H9 (cell line): ENCODE data around the gene SLC1A7. TPM values are rescaled to one million over a fixed set of nuclear protein-coding genes. Genes with fewer than 3 reads are reported as not detected.

Source experiments
- DNase-seq: peaks from one replicate; pipeline ENCODE4 v3.0.0-alpha.2; 2017
- H2AFZ ChIP-seq: one replicate; pipeline ENCODE4 v1.6.1; 2013; ENCODE audit warnings: mild to moderate bottlenecking, low read length, control low read depth, moderate library complexity
- H2AK5ac ChIP-seq: 2 replicates; pipeline ENCODE4 v1.6.1; 2013; ENCODE audit warnings: low read length, control low read depth, mixed read lengths; ENCODE audit not compliant: insufficient read length
- H2BK120ac ChIP-seq: one replicate; pipeline ENCODE4 v1.6.1; 2013; ENCODE audit warnings: low read depth, mild to moderate bottlenecking, low read length, control low read depth, inconsistent platforms; ENCODE audit not compliant: poor library complexity, severe bottlenecking
- H2BK12ac ChIP-seq: 2 replicates; pipeline ENCODE4 v1.6.1; 2013; ENCODE audit warnings: low read length, control low read depth, mixed read lengths, low read depth; ENCODE audit not compliant: insufficient read length
- H2BK15ac ChIP-seq: 2 replicates; pipeline ENCODE4 v1.6.1; 2013; ENCODE audit warnings: low read depth, low read length, control low read depth
- H2BK20ac ChIP-seq: one replicate; pipeline ENCODE4 v1.6.1; 2013; ENCODE audit warnings: low read depth, mild to moderate bottlenecking, low read length, control low read depth, inconsistent platforms; ENCODE audit not compliant: poor library complexity, severe bottlenecking
- H2BK5ac ChIP-seq: 2 replicates; pipeline ENCODE4 v1.6.1; 2013; ENCODE audit warnings: low read length, control low read depth, mixed read lengths; ENCODE audit not compliant: insufficient read length
- H3K14ac ChIP-seq: 2 replicates; pipeline ENCODE4 v1.6.1; 2013; ENCODE audit warnings: low read length, control low read depth; ENCODE audit not compliant: insufficient read depth
- H3K18ac ChIP-seq: 2 replicates; pipeline ENCODE4 v1.6.1; 2013; ENCODE audit warnings: low read depth, mild to moderate bottlenecking, mixed read lengths, low read length, control low read depth; ENCODE audit not compliant: insufficient read length
- H3K23ac ChIP-seq: 2 replicates; pipeline ENCODE4 v1.6.1; 2013; ENCODE audit warnings: low read length, control low read depth, mixed read lengths, low read depth; ENCODE audit not compliant: insufficient read length
- H3K23me2 ChIP-seq: 2 replicates; pipeline ENCODE4 v1.6.1; 2013; ENCODE audit warnings: low read depth, mild to moderate bottlenecking, mixed read lengths, low read length, control low read depth; ENCODE audit not compliant: insufficient read length, poor library complexity, severe bottlenecking
- H3K27ac ChIP-seq: 2 replicates; pipeline ENCODE4 v1.5.1; 2013; ENCODE audit warnings: low read length, control low read depth, mixed read lengths, low read depth; ENCODE audit not compliant: insufficient read length
- H3K27me3 ChIP-seq: 2 replicates; pipeline ENCODE4 v1.6.1; 2013; ENCODE audit warnings: low read length, control low read depth, inconsistent platforms; ENCODE audit not compliant: insufficient read depth
- H3K4ac ChIP-seq: 2 replicates; pipeline ENCODE4 v1.6.1; 2013; ENCODE audit warnings: low read depth, mild to moderate bottlenecking, control low read depth, inconsistent platforms, low read length, moderate library complexity
- H3K4me1 ChIP-seq: 2 replicates; pipeline ENCODE4 v1.6.1; 2013; ENCODE audit warnings: low read length, control low read depth, inconsistent platforms; ENCODE audit not compliant: insufficient read depth
- H3K4me2 ChIP-seq: 2 replicates; pipeline ENCODE4 v1.6.1; 2013; ENCODE audit warnings: low read length, control low read depth, mixed read lengths; ENCODE audit not compliant: insufficient read length, insufficient read depth
- H3K56ac ChIP-seq: 2 replicates; pipeline ENCODE4 v1.6.1; 2013; ENCODE audit warnings: low read depth, mild to moderate bottlenecking, mixed read lengths, low read length, control low read depth; ENCODE audit not compliant: insufficient read length
- H3K79me1 ChIP-seq: 2 replicates; pipeline ENCODE4 v1.6.1; 2013; ENCODE audit warnings: low read depth, mild to moderate bottlenecking, moderate library complexity, low read length, control low read depth, inconsistent platforms; ENCODE audit not compliant: insufficient read depth, poor library complexity, severe bottlenecking
- H3K79me2 ChIP-seq: 2 replicates; pipeline ENCODE4 v1.6.1; 2013; ENCODE audit warnings: low read length, control low read depth, inconsistent platforms; ENCODE audit not compliant: insufficient read depth
- H3K9ac ChIP-seq: 2 replicates; pipeline ENCODE4 v1.6.1; 2013; ENCODE audit warnings: low read length, control low read depth, mixed read lengths; ENCODE audit not compliant: insufficient read length; ENCODE audit errors: extremely low read depth
- H3K9me3 ChIP-seq: one replicate; pipeline ENCODE4 v1.6.1; 2013; ENCODE audit warnings: low read depth, low read length, inconsistent platforms; ENCODE audit not compliant: control insufficient read depth
- H3T11ph ChIP-seq: one replicate; pipeline ENCODE4 v1.6.1; 2013; ENCODE audit warnings: mild to moderate bottlenecking, low read length, control low read depth, inconsistent platforms
- H4K20me1 ChIP-seq: one replicate; pipeline ENCODE4 v1.6.1; 2013; ENCODE audit not compliant: control insufficient read depth, insufficient read length, insufficient read depth
- H4K5ac ChIP-seq: 2 replicates; pipeline ENCODE4 v1.6.1; 2013; ENCODE audit warnings: low read depth, mild to moderate bottlenecking, mixed read lengths, low read length, control low read depth; ENCODE audit not compliant: insufficient read length
- H4K8ac ChIP-seq: replicated peaks from 2 replicates; pipeline ENCODE4 v1.6.1; 2013; ENCODE audit warnings: low read length, control low read depth, mixed read lengths, low read depth; ENCODE audit not compliant: insufficient read length
- H4K91ac ChIP-seq: 2 replicates; pipeline ENCODE4 v1.6.1; 2013; ENCODE audit warnings: low read depth, mild to moderate bottlenecking, moderate library complexity, mixed read lengths, low read length, control low read depth; ENCODE audit not compliant: insufficient read length
- H3K27ac Mint-ChIP-seq, 3 experiments: 2 replicates in 2 of 3; 3 replicates in 1 of 3; pipeline ENCODE4 v1.8.0; 2020 to 2021; ENCODE audit warnings: mixed read lengths in 3 of 3, mild to moderate bottlenecking in 1 of 3, moderate library complexity in 1 of 3
- H3K27me3 Mint-ChIP-seq: 2 replicates; pipeline ENCODE4 v1.8.0; 2021; ENCODE audit warnings: low read depth, mild to moderate bottlenecking, moderate library complexity, mixed read lengths
- H3K36me3 Mint-ChIP-seq, 3 experiments: 2 replicates in 2 of 3; 3 replicates in 1 of 3; pipeline ENCODE4 v1.8.0; 2020 to 2021; ENCODE audit warnings: low read depth in 3 of 3, mixed read lengths in 3 of 3; ENCODE audit not compliant: insufficient read depth in 1 of 3
- H3K4me1 Mint-ChIP-seq, 2 experiments: 2 replicates each; pipeline ENCODE4 v1.8.0; 2020; ENCODE audit warnings: mixed read lengths in 2 of 2
- H3K4me3 Mint-ChIP-seq, 2 experiments: 2 replicates in 1 of 2; 3 replicates in 1 of 2; pipeline ENCODE4 v1.8.0; 2020 to 2021; ENCODE audit warnings: mild to moderate bottlenecking in 2 of 2, mixed read lengths in 2 of 2, moderate library complexity in 1 of 2
- H3K9me3 Mint-ChIP-seq, 2 experiments: 2 replicates in 1 of 2; 3 replicates in 1 of 2; pipeline ENCODE4 v1.8.0; 2020; ENCODE audit warnings: mild to moderate bottlenecking in 2 of 2, mixed read lengths in 2 of 2, moderate library complexity in 1 of 2
- CTCF ChIP-seq: fragments of 200-600 bp; sonication (generic); conservative IDR thresholded peaks from 3 replicates; pipeline ENCODE4 v1.8.0; 2021; ENCODE audit warnings: antibody characterized with exemption, mild to moderate bottlenecking
- WGBS: extraction: QIAGEN DNeasy Blood & Tissue Kit; methylation state at CpG from one replicate; pipeline ENCODE4 v1.1.7; 2013; ENCODE audit warnings: missing lambda C conversion rate, low lambda C conversion rate, mixed read lengths; ENCODE audit not compliant: insufficient read length; ENCODE audit errors: extremely low coverage; 5-methylcytosine and 5-hydroxymethylcytosine counted together
- total RNA-seq: library from RNA; stranded (reverse); gene quantifications from 2 replicates; pipeline ENCODE4 v1.2.1, GENCODE V29; 2021

Gene SLC1A7
- total RNA-seq, 1 experiment from 2014 or later = not detected

GRCh38 chr1:53127546-53127945 lies 14.9 kb downstream of the SLC1A7 start:
- WGBS = no CpG with 5 or more reads among the region's 5 CpGs

More at GRCh38 chr1:53127546-53127945, 14.9 kb downstream of the SLC1A7 start:
- no peak for TF ChIP-seq CTCF
- H4K5ac ChIP-seq = no peak overlapping the region
- H3K9me3 ChIP-seq = no peaks in the 10 kb centered on the region
- no peak overlapping the region for H2BK15ac ChIP-seq
- H3K9ac ChIP-seq = no peak overlapping the region
- H3T11ph ChIP-seq = no peak overlapping the region
- H4K20me1 ChIP-seq = no peaks in the 10 kb centered on the region
- Mint-ChIP-seq H3K27me3 (peaks cover 15% of the 10 kb centered on the region), H3K4me3 (no peak overlapping the region), H3K9me3 (no peaks in the 10 kb centered on the region), H3K27ac (no peak overlapping the region; a peak in 1 of 7 replicates), H3K36me3 (no peaks in the 10 kb centered on the region), H3K4me1 (peaks cover 5 to 23% of the 10 kb centered on the region in 2 experiments)
- H3K79me1 ChIP-seq = no peaks in the 10 kb centered on the region
- H3K23me2 ChIP-seq = no peaks in the 10 kb centered on the region
- no peak overlapping the region for H3K4me2 ChIP-seq
- no peak for DNase-seq
- H2AK5ac ChIP-seq = no peak overlapping the region
- H3K14ac ChIP-seq = no peak overlapping the region
- no peak overlapping the region for H4K8ac ChIP-seq
- no peak overlapping the region for H3K4ac ChIP-seq
- H3K4me1 ChIP-seq = no peaks in the 10 kb centered on the region
- H2BK5ac ChIP-seq = no peak overlapping the region
- no peaks in the 10 kb centered on the region for H3K27me3 ChIP-seq
- H3K79me2 ChIP-seq = no peaks in the 10 kb centered on the region
- H2BK20ac ChIP-seq = no peak overlapping the region
- no peak overlapping the region for H4K91ac ChIP-seq
- H3K56ac ChIP-seq = no peak overlapping the region
- H2BK120ac ChIP-seq = no peak overlapping the region
- no peak overlapping the region for H2AFZ ChIP-seq
- no peak overlapping the region for H3K23ac ChIP-seq
- H3K27ac ChIP-seq = no peak overlapping the region
- no peak overlapping the region for H3K18ac ChIP-seq
- H2BK12ac ChIP-seq = no peak overlapping the region
